HG03196 (cell line): ENCODE measurements around the gene RNF182.
"Not testable (repeated sequence)": the region's sequence is repeated elsewhere in the genome, so short reads cannot be mapped to it uniquely, and the experiment has no call there.

ENCODE experiments used
- ATAC-seq: cut with Tn5 transposase; IDR thresholded peaks from one replicate; pipeline ENCODE4 v1.9.1; 2021; ENCODE audit not compliant: unreplicated experiment

The RNF182 gene

GRCh38 chr6:13916230-13916944 lies 8.4 kb upstream of the RNF182 start:
- ATAC-seq = no peak

- ATAC-seq = no peak
Observed at GRCh38 chr6:13917141-13917540, 7.6 kb upstream of the RNF182 start.

GRCh38 chr6:13918686-13919250 lies 6.0 kb upstream of the RNF182 start:
- ATAC-seq = no peak

DNA sequence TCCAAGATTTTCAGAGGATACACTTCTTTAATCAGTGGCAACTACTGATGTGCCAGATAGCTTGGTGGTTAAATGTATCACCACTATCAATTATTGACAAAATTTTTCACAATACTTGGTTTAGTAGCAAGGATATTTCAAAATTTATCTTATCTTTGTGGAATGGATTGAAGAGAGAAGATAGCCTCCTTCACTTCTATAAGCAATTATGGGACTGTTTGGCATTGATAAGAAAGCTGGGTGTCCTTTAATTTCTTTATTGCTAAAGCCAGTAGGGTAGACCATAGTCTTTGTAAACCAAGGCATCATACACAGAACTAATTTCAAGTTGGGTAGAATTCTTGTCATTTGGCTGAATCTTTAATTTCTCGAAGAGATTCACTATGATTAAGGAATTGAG lies 4.9 kb upstream of the RNF182 start:
- no peak for ATAC-seq

GRCh38 chr6:13920552-13920951 lies 4.2 kb upstream of the RNF182 start:
- no peak for ATAC-seq

- no peak for ATAC-seq
Observed at GRCh38 chr6:13922750-13923149, 2.0 kb upstream of the RNF182 start.

GRCh38 chr6:13923527-13924145 lies 1.1 kb upstream of the RNF182 start:
- ATAC-seq = no peak

DNA sequence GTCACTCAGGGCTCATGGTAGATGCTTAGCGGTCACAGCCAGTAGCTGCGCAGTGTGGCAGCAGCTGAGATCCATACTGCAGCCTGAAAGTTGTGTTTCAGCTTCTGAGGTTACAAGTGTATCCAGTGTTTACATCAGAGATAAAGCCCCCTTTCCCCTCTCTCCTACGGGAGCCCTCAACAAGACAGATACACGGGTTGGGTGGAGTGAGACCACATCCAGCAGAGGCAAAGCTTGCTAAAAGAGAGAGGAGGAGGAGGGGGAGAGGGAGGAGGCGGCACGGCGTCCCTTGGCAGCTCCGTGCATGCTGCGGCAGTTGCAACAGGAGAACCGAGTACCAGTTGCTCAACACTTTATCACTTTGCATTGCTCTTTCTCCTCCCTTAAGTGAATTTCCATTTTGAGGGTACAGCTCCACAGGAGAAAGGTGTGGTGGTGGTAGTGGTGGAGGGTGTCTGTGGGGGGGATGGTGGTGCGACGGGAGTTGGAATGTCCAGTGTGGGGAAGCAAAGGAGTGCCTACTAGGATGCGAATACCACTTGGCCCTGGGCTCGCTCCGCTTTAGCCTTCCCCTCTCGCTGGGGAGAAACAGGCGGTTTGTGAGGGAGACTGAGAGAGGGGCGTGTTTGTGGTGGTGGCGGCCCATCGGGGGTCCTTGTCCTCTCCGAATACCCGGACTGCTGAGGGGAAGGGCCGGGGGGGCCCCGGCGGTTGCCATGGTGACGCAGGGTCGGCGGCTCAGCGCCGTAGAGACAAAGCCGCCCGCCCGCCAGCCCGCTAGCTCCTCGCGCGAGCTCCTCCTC lies 405 bp upstream of the RNF182 start:
- ATAC-seq = no peak

GRCh38 chr6:13926378-13926777 lies 1.6 kb downstream of the RNF182 start:
- ATAC-seq = no peak

- no peak for ATAC-seq
Observed at GRCh38 chr6:13927203-13927602, 2.5 kb downstream of the RNF182 start.

DNA sequence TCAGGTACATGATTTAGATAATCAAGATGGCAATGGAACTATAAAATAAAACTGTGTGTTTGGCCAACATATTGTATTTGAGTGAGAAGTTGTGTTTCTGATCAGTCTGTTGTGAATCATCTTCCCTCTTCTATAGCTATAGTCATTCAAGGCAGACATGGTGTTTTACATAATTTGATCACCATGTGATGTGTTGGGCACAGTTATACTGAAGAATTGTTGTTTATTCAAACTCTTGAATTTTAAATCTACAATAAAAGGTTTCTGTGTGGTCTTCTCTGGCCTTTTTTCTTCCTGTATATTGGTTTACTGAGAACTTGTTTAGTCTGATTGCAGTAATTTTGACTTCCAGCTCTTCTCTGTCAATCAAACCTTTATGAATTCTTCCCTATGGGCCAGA lies 4.4 kb downstream of the RNF182 start:
- no peak for ATAC-seq

DNA sequence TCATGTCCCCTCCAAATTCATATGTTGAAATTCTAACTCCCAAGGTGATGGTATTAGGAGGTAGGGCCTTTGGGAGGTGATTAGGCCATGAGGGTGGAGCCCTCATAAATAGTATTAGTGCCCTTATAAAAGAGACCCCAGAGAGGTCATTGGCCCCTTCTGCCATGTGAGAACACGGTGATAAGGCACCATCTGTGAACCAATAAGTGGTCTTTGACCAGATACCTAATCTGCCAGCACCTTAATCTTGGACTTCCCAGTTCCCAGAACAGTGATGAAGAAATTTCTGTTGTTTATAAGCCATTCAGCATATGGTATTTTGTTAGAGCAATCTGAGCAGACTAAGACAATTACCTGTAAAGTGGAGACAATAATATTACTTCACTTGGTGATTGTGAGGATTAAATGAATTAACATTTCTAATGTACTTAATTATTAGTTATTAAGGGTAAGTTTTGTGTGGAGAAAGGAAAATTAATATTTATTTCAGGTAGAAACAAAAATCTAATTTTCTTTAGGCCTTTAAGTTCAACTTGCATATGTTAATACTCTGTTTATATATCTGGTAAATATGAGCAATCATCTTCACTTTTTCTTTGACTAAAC lies 7.1 kb downstream of the RNF182 start:
- ATAC-seq = no peak

GRCh38 chr6:13932785-13933184 lies 8.0 kb downstream of the RNF182 start:
- ATAC-seq = no peak

DNA sequence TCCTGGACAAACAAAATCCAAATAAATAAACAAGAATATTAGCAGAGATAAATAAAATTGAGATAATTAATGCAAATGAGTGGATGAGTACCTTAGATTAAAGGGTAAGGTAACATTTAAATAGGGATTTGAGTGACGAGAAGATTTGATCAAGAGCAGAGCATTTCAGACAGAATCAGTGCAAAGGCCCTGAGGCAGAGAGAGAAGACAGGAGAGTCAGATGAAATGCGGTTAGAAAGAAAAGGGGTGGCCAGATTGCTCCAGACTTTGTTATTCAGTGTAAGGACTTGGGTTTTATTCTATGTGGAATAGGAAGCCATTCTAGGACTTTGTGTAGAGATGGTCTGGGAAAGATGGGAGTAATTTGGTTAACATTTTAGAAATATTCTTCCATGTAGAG lies 10.0 kb downstream of the RNF182 start:
- no peak for ATAC-seq

DNA sequence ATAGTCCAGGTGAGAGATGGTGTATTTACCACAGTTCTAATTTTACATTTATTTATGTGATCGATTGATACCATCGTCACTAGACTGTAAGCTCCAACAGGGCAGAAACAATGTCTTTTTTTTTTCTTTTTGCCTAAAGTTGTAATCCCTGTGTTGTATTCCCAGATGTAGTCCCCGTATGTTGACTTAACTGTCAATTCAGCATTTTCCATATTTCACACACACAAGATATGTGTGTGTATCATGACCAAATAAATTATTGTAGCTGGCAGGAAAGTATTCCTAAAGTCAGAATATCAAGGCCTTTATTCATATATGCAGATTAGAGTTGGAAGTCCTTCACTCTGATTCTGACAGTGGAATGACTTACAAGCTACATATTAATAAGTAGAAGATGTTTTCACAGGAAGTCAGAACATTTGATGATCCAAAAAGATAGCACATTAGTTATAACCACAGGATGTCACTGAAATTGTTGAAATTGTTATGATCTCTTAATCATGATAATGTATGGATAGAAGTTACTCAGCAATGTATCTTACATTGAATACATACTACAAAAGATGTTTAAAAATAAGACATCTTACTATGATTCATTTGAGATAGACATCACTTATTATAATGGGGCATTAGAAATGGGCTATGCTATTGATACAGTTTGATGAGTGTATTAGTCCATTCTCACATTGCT lies 10.6 kb downstream of the RNF182 start:
- ATAC-seq = no peak

GRCh38 chr6:13935881-13936261 lies 11.1 kb downstream of the RNF182 start:
- not testable (repeated sequence) for ATAC-seq

DNA sequence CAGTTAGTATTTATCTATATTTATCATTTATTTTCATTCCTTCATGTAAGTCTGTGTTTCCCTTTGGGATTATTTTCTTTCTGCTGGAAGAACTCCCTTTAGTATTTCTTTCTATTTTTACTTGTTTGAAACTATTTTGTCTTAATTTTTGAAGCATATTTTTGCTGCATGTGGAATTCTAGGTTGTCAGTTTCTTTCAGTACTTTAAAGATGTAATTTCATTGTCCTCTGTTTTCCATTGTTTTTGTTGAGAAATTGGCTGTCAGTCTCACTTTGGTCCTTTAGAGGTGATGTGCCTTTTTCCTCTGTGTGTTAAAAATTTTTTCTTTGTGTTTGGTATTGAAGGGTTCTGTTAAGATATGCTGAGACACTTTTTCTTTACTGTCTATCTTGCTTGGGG lies 17.1 kb downstream of the RNF182 start:
- no peak for ATAC-seq

GRCh38 chr6:13943943-13944342 lies 19.2 kb downstream of the RNF182 start:
- no peak for ATAC-seq

- ATAC-seq = no peak
Observed at GRCh38 chr6:13946506-13946905, 21.8 kb downstream of the RNF182 start.

- ATAC-seq = no peak
Observed at GRCh38 chr6:13947611-13948178, 22.9 kb downstream of the RNF182 start.
